ENCODE data around the gene NASP. TPM values are rescaled to one million over a fixed set of nuclear protein-coding genes. Genes with fewer than 3 reads are reported as not detected.

Gene NASP
- polyA plus RNA-seq, 1 of the 3 experiments (the other 2 are of a cell fraction) = 152 TPM

GRCh38 chr1:45659222-45659621 is 75.4 kb downstream of the NASP start (continued):
- TF ChIP-seq SIN3A (IDR thresholded peaks at IDR 0.05; ENCODE audit: borderline replicate concordance, low read depth, low read length) = no peak

- WGBS (ENCODE audit: low lambda C conversion rate) = 96% methylated on average over 2 of the region's 2 CpGs
- no peaks in the 10 kb centered on the region for H3K4me1 ChIP-seq (ENCODE audit: control insufficient read depth in 1 of 2, insufficient read depth in 2 of 2, low read depth in 1 of 2, low read length in 1 of 2)
- ChIA-PET POLR2A (no interaction called here), CTCF (no interaction called here)
- H3F3A ChIP-seq (replicated peaks; ENCODE audit: insufficient read depth) = peaks cover 5% of the 10 kb centered on the region
- H3K36me3 ChIP-seq (replicated peaks in 1 of 2; ENCODE audit: control insufficient read depth in 1 of 2, insufficient read depth in 2 of 2, low read length in 1 of 2) = peaks cover 25 to 59% of the 10 kb centered on the region in 2 experiments
- peaks cover 52% of the 10 kb centered on the region for H4K20me1 ChIP-seq (ENCODE audit: insufficient read depth)
- no peak for TF ChIP-seq TEAD4 (IDR thresholded peaks at IDR 0.05; ENCODE audit: borderline replicate concordance, insufficient read depth)
- no peak for TF ChIP-seq USF1 (IDR thresholded peaks at IDR 0.05; ENCODE audit: borderline replicate concordance, low read depth)
- TF ChIP-seq, protein P1, sequence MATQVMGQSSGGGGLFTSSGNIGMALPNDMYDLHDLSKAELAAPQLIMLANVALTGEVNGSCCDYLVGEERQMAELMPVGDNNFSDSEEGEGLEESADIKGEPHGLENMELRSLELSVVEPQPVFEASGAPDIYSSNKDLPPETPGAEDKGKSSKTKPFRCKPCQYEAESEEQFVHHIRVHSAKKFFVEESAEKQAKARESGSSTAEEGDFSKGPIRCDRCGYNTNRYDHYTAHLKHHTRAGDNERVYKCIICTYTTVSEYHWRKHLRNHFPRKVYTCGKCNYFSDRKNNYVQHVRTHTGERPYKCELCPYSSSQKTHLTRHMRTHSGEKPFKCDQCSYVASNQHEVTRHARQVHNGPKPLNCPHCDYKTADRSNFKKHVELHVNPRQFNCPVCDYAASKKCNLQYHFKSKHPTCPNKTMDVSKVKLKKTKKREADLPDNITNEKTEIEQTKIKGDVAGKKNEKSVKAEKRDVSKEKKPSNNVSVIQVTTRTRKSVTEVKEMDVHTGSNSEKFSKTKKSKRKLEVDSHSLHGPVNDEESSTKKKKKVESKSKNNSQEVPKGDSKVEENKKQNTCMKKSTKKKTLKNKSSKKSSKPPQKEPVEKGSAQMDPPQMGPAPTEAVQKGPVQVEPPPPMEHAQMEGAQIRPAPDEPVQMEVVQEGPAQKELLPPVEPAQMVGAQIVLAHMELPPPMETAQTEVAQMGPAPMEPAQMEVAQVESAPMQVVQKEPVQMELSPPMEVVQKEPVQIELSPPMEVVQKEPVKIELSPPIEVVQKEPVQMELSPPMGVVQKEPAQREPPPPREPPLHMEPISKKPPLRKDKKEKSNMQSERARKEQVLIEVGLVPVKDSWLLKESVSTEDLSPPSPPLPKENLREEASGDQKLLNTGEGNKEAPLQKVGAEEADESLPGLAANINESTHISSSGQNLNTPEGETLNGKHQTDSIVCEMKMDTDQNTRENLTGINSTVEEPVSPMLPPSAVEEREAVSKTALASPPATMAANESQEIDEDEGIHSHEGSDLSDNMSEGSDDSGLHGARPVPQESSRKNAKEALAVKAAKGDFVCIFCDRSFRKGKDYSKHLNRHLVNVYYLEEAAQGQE (IDR thresholded peaks at IDR 0.05; ENCODE audit: low read depth, low read length) = no peak
- TF ChIP-seq CHD2 (IDR thresholded peaks at IDR 0.05; ENCODE audit: low read length, partially characterized antibody) = no peak
- TF ChIP-seq MXI1 (IDR thresholded peaks at IDR 0.05; ENCODE audit: low read depth, low read length) = no peak
- no peak for TF ChIP-seq FOSL2 (IDR thresholded peaks at IDR 0.05; ENCODE audit: borderline replicate concordance, low read depth)
- no peak for TF ChIP-seq FOXJ3 (CRISPR knock-in tag; IDR thresholded peaks at IDR 0.05)
- TF ChIP-seq RFX5 (IDR thresholded peaks at IDR 0.05; ENCODE audit: low read length) = no peak
- TF ChIP-seq YY1 (IDR thresholded peaks at IDR 0.05; ENCODE audit: low read depth) = no peak
- TF ChIP-seq TCF12 (IDR thresholded peaks at IDR 0.05) = no peak
- TF ChIP-seq, protein P2, sequence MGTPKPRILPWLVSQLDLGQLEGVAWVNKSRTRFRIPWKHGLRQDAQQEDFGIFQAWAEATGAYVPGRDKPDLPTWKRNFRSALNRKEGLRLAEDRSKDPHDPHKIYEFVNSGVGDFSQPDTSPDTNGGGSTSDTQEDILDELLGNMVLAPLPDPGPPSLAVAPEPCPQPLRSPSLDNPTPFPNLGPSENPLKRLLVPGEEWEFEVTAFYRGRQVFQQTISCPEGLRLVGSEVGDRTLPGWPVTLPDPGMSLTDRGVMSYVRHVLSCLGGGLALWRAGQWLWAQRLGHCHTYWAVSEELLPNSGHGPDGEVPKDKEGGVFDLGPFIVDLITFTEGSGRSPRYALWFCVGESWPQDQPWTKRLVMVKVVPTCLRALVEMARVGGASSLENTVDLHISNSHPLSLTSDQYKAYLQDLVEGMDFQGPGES (IDR thresholded peaks at IDR 0.05; ENCODE audit: low read depth, low read length) = no peak
- TF ChIP-seq, protein P3, sequence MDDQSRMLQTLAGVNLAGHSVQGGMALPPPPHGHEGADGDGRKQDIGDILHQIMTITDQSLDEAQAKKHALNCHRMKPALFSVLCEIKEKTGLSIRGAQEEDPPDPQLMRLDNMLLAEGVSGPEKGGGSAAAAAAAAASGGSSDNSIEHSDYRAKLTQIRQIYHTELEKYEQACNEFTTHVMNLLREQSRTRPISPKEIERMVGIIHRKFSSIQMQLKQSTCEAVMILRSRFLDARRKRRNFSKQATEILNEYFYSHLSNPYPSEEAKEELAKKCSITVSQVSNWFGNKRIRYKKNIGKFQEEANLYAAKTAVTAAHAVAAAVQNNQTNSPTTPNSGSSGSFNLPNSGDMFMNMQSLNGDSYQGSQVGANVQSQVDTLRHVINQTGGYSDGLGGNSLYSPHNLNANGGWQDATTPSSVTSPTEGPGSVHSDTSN (IDR thresholded peaks at IDR 0.05) = no peak
- TF ChIP-seq, protein P4, sequence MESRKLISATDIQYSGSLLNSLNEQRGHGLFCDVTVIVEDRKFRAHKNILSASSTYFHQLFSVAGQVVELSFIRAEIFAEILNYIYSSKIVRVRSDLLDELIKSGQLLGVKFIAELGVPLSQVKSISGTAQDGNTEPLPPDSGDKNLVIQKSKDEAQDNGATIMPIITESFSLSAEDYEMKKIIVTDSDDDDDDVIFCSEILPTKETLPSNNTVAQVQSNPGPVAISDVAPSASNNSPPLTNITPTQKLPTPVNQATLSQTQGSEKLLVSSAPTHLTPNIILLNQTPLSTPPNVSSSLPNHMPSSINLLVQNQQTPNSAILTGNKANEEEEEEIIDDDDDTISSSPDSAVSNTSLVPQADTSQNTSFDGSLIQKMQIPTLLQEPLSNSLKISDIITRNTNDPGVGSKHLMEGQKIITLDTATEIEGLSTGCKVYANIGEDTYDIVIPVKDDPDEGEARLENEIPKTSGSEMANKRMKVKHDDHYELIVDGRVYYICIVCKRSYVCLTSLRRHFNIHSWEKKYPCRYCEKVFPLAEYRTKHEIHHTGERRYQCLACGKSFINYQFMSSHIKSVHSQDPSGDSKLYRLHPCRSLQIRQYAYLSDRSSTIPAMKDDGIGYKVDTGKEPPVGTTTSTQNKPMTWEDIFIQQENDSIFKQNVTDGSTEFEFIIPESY (IDR thresholded peaks at IDR 0.05; ENCODE audit: borderline replicate concordance, low read depth) = no peak
- TF ChIP-seq, protein P5, sequence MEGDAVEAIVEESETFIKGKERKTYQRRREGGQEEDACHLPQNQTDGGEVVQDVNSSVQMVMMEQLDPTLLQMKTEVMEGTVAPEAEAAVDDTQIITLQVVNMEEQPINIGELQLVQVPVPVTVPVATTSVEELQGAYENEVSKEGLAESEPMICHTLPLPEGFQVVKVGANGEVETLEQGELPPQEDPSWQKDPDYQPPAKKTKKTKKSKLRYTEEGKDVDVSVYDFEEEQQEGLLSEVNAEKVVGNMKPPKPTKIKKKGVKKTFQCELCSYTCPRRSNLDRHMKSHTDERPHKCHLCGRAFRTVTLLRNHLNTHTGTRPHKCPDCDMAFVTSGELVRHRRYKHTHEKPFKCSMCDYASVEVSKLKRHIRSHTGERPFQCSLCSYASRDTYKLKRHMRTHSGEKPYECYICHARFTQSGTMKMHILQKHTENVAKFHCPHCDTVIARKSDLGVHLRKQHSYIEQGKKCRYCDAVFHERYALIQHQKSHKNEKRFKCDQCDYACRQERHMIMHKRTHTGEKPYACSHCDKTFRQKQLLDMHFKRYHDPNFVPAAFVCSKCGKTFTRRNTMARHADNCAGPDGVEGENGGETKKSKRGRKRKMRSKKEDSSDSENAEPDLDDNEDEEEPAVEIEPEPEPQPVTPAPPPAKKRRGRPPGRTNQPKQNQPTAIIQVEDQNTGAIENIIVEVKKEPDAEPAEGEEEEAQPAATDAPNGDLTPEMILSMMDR (IDR thresholded peaks at IDR 0.05) = no peak
- DNase-seq = no peak
- peaks cover 78% of the 10 kb centered on the region for H3K79me2 ChIP-seq (ENCODE audit: insufficient read depth)
- H3K27me3 ChIP-seq (ENCODE audit: insufficient read depth) = no peaks in the 10 kb centered on the region
- no peak overlapping the region for H3K4me3 ChIP-seq (ENCODE audit: low read depth in 2 of 2, low read length in 1 of 2)
- H3K9me2 ChIP-seq = no peaks in the 10 kb centered on the region
- no peak overlapping the region for H3K4me2 ChIP-seq
- no peak overlapping the region for H3K27ac ChIP-seq (ENCODE audit: low read depth in 2 of 2, low read length in 1 of 2)
- no peak overlapping the region for H2AFZ ChIP-seq (ENCODE audit: low read depth)
- no peaks in the 10 kb centered on the region for H3K9me3 ChIP-seq
- H3K9ac ChIP-seq = no peak overlapping the region
Observed at GRCh38 chr1:45660336-45660735, 76.5 kb downstream of the NASP start.
